Ishikawa (cell line): ENCODE results near the gene NTMT1.

ENCODE experiments used
- CEBPB ChIP-seq: IDR thresholded peaks from 2 replicates; pipeline ENCODE4 v1.6.1; 2012
- CREB1 ChIP-seq: IDR thresholded peaks from 2 replicates; pipeline ENCODE4 v1.6.1; 2012; ENCODE audit warnings: low read depth
- EGR1 ChIP-seq: IDR thresholded peaks from 2 replicates; pipeline ENCODE4 v1.6.1; 2012
- EP300 ChIP-seq: IDR thresholded peaks from 2 replicates; pipeline ENCODE4 v1.6.1; 2012; ENCODE audit warnings: borderline replicate concordance
- FOXM1 ChIP-seq: IDR thresholded peaks from 2 replicates; pipeline ENCODE4 v1.6.1; 2012; ENCODE audit warnings: low read depth, borderline replicate concordance
- NFIC ChIP-seq: IDR thresholded peaks from 2 replicates; pipeline ENCODE4 v1.6.1; 2012
- RAD21 ChIP-seq: IDR thresholded peaks from 2 replicates; pipeline ENCODE4 v1.6.1; 2012; ENCODE audit warnings: low read depth
- REST ChIP-seq: IDR thresholded peaks from 2 replicates; pipeline ENCODE4 v1.6.1; 2012; ENCODE audit warnings: low read depth, mild to moderate bottlenecking
- TAF1 ChIP-seq: IDR thresholded peaks from 2 replicates; pipeline ENCODE4 v1.6.1; 2012; ENCODE audit warnings: low read depth, mild to moderate bottlenecking
- TCF12 ChIP-seq: IDR thresholded peaks from 2 replicates; pipeline ENCODE4 v1.6.1; 2012; ENCODE audit warnings: low read depth
- TEAD4 ChIP-seq: IDR thresholded peaks from 2 replicates; pipeline ENCODE4 v1.6.1; 2012
- YY1 ChIP-seq: IDR thresholded peaks from 2 replicates; pipeline ENCODE4 v1.6.1; 2012; ENCODE audit warnings: low read depth
- ZBTB7A ChIP-seq: IDR thresholded peaks from 2 replicates; pipeline ENCODE4 v1.6.1; 2012; ENCODE audit warnings: low read depth
- TF ChIP-seq, protein P1 (sequence below): IDR thresholded peaks from 2 replicates; pipeline ENCODE4 v1.6.1; 2012
- TF ChIP-seq, protein P2 (sequence below): IDR thresholded peaks from 2 replicates; pipeline ENCODE4 v1.6.1; 2012

Gene NTMT1

GRCh38 chr9:129655154-129655553, 29.2 kb downstream of the NTMT1 start:
- TF ChIP-seq REST, result no peak
- TF ChIP-seq, protein P1, sequence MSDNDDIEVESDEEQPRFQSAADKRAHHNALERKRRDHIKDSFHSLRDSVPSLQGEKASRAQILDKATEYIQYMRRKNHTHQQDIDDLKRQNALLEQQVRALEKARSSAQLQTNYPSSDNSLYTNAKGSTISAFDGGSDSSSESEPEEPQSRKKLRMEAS, result no peak

- TF ChIP-seq FOXM1, result no peak
- no peak for TF ChIP-seq RAD21
- no peak for TF ChIP-seq NFIC
- TF ChIP-seq TCF12, result no peak
- no peak for TF ChIP-seq EP300
- no peak for TF ChIP-seq TAF1
- TF ChIP-seq YY1, result no peak
- TF ChIP-seq CEBPB, result no peak
- no peak for TF ChIP-seq REST
- TF ChIP-seq, protein P2, sequence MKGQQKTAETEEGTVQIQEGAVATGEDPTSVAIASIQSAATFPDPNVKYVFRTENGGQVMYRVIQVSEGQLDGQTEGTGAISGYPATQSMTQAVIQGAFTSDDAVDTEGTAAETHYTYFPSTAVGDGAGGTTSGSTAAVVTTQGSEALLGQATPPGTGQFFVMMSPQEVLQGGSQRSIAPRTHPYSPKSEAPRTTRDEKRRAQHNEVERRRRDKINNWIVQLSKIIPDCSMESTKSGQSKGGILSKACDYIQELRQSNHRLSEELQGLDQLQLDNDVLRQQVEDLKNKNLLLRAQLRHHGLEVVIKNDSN, result no peak
- TF ChIP-seq, protein P1, result no peak
- TF ChIP-seq EGR1, result no peak
- TF ChIP-seq ZBTB7A, result no peak
- TF ChIP-seq CREB1, result no peak
- no peak for TF ChIP-seq TEAD4
These were observed 29.7 kb downstream of the NTMT1 start for GRCh38 chr9:129655696-129656095.

GRCh38 chr9:129656795-129657390, 30.9 kb downstream of the NTMT1 start:
- TF ChIP-seq ZBTB7A, result no peak
- TF ChIP-seq, protein P2, result no peak
- TF ChIP-seq, protein P1, result no peak
- TF ChIP-seq FOXM1, result no peak
- TF ChIP-seq CEBPB, result no peak
- no peak for TF ChIP-seq REST
- TF ChIP-seq NFIC, result no peak
- TF ChIP-seq EGR1, result no peak
- TF ChIP-seq TAF1, result no peak
- TF ChIP-seq TEAD4, result no peak
- TF ChIP-seq CREB1, result no peak
- no peak for TF ChIP-seq TCF12
- no peak for TF ChIP-seq YY1

DNA sequence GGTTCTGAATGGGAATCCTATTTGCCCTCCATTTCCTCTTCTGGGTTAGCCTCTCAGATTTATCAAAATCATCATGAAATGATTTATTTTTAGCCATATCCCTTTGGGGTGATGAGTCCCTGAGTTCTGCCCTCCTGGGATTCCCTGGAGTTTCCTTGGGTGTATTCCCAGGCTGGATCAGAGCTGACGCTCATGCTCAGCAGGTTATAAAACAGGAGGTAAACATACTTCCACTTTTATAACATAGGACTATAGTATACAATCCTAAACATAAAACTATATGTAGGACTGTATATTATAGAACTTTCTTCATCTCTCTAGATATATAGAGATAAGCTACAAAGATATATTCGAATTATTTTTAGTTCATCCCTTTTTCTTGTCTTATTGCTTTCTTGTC, 35.1 kb downstream of the NTMT1 start:
- no peak for TF ChIP-seq YY1
- TF ChIP-seq TCF12, result no peak
- no peak for TF ChIP-seq EGR1
- TF ChIP-seq REST, result no peak
- TF ChIP-seq TEAD4, result no peak
- TF ChIP-seq FOXM1, result no peak
- no peak for TF ChIP-seq CREB1
- TF ChIP-seq CEBPB, result no peak
- TF ChIP-seq NFIC, result no peak
- no peak for TF ChIP-seq EP300
- no peak for TF ChIP-seq TAF1
- TF ChIP-seq ZBTB7A, result no peak
- TF ChIP-seq RAD21, result no peak
